ENCODE results near the gene CREBL2. TPM values are rescaled to one million over a fixed set of nuclear protein-coding genes. Genes with fewer than 3 reads are reported as not detected.

Gene CREBL2
- total RNA-seq, 1 experiment from 2014 or later: 18.3 TPM

DNA sequence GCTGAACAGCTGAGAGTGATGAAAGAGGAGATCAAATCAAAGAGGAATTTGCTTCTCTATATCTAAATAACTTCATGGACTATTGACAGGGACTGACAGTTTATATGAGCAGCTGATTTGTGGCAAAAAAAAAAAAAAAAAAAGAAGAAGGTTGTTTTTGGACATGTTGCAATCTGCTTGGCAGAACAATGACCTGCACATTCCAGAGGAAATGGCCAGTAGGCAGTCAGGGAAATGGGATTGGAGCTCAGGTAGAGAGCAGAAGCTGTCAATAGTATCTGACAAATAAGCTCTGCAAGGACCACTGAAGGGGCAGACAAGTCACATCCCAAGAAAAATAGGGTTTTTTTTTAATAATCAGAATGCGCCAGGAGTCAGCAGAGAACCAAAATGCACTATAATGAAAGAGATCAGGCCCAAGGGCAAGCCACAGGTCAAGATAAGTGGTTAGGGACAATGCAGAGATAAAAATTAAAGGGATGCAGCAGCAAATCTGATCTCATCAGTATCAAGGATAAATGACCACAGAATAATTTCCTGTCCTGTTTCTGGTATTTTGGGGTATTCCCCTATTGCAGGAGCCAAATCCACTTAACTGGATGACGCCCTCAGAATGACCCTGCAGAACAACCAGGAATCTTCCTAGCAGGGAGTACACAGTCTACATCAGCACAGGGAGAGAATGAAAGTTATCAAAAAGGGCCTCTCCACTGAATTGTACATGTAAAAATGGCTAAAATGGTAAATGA, 26.4 kb upstream of the CREBL2 start:
- Histone ChIP-seq H3K9ac (ENCODE audit: extremely low read depth, insufficient read length, low read length) (no peak overlapping the region), H4K20me1 (ENCODE audit: control insufficient read depth, insufficient read depth, insufficient read length) (no peaks in the 10 kb centered on the region), H3K56ac (ENCODE audit: insufficient read length, low read depth, low read length) (no peak overlapping the region), H3K79me1 (ENCODE audit: insufficient read depth, low read depth, low read length, poor library complexity, severe bottlenecking) (no peaks in the 10 kb centered on the region), H2BK20ac (ENCODE audit: low read depth, low read length, poor library complexity, severe bottlenecking) (no peak overlapping the region), H4K91ac (ENCODE audit: insufficient read length, low read depth, low read length) (no peak overlapping the region), H3K27ac (ENCODE audit: insufficient read length, low read depth, low read length) (no peak overlapping the region), H3K79me2 (ENCODE audit: insufficient read depth, low read length) (no peaks in the 10 kb centered on the region), H3K23me2 (ENCODE audit: insufficient read length, low read depth, low read length, poor library complexity, severe bottlenecking) (no peaks in the 10 kb centered on the region), H3K4me2 (ENCODE audit: insufficient read depth, insufficient read length, low read length) (no peak overlapping the region), H4K5ac (ENCODE audit: insufficient read length, low read depth, low read length) (no peak overlapping the region), H3K18ac (ENCODE audit: insufficient read length, low read depth, low read length) (no peak overlapping the region), H3T11ph (ENCODE audit: low read length) (no peak overlapping the region), H3K9me3 (ENCODE audit: control insufficient read depth, low read depth, low read length) (no peaks in the 10 kb centered on the region), H3K14ac (ENCODE audit: insufficient read depth, low read length) (no peak overlapping the region), H2BK12ac (ENCODE audit: insufficient read length, low read depth, low read length) (no peak overlapping the region), H2BK120ac (ENCODE audit: low read depth, low read length, poor library complexity, severe bottlenecking) (no peak overlapping the region), H4K8ac (replicated peaks; ENCODE audit: insufficient read length, low read depth, low read length) (no peak overlapping the region), H2BK15ac (ENCODE audit: low read depth, low read length) (no peak overlapping the region), H3K23ac (ENCODE audit: insufficient read length, low read depth, low read length) (no peak overlapping the region), H2AFZ (ENCODE audit: low read length) (no peak overlapping the region), H2BK5ac (ENCODE audit: insufficient read length, low read length) (no peak overlapping the region), H3K27me3 (ENCODE audit: insufficient read depth, low read length) (no peaks in the 10 kb centered on the region), H3K4me1 (ENCODE audit: insufficient read depth, low read length) (no peaks in the 10 kb centered on the region), H3K4ac (ENCODE audit: low read depth, low read length) (no peak overlapping the region), H2AK5ac (ENCODE audit: insufficient read length, low read length) (no peak overlapping the region)
- Mint-ChIP-seq H3K9me3 (no peaks in the 10 kb centered on the region), H3K4me3 (no peak overlapping the region), H3K27ac (no peak overlapping the region), H3K4me1 (peaks cover 4 to 8% of the 10 kb centered on the region in 2 experiments; a peak in 2 of 4 replicates), H3K36me3 (ENCODE audit: insufficient read depth in 1 of 3, low read depth in 3 of 3) (no peaks in the 10 kb centered on the region), H3K27me3 (ENCODE audit: low read depth) (peaks cover 2% of the 10 kb centered on the region; the same call in 1 of the 2 replicates)
- TF ChIP-seq, protein P1, sequence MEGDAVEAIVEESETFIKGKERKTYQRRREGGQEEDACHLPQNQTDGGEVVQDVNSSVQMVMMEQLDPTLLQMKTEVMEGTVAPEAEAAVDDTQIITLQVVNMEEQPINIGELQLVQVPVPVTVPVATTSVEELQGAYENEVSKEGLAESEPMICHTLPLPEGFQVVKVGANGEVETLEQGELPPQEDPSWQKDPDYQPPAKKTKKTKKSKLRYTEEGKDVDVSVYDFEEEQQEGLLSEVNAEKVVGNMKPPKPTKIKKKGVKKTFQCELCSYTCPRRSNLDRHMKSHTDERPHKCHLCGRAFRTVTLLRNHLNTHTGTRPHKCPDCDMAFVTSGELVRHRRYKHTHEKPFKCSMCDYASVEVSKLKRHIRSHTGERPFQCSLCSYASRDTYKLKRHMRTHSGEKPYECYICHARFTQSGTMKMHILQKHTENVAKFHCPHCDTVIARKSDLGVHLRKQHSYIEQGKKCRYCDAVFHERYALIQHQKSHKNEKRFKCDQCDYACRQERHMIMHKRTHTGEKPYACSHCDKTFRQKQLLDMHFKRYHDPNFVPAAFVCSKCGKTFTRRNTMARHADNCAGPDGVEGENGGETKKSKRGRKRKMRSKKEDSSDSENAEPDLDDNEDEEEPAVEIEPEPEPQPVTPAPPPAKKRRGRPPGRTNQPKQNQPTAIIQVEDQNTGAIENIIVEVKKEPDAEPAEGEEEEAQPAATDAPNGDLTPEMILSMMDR (conservative IDR thresholded peaks at IDR 0.05): no peak
- DNase-seq: no peak
- WGBS (ENCODE audit: extremely low coverage, insufficient read length, low lambda C conversion rate): no CpG with 5 or more reads among the region's 2 CpGs
